GM12865 (cell line): ENCODE results near the gene BLOC1S4.

Source experiments
- DNase-seq: peaks from one replicate; pipeline ENCODE4 v3.0.0; 2010; ENCODE audit warnings: low read depth
- H3K4me3 ChIP-seq: 2 replicates; pipeline ENCODE4 v1.5.1; 2011; ENCODE audit warnings: mild to moderate bottlenecking, low read depth, low read length, control low read depth
- TF ChIP-seq, protein P1 (sequence below): IDR thresholded peaks from 2 replicates; pipeline ENCODE4 v1.5.1; 2011; ENCODE audit warnings: low read length, control low read depth, low read depth, inconsistent platforms; ENCODE audit not compliant: insufficient read depth; ENCODE audit errors: missing control alignments

Gene BLOC1S4

DNA sequence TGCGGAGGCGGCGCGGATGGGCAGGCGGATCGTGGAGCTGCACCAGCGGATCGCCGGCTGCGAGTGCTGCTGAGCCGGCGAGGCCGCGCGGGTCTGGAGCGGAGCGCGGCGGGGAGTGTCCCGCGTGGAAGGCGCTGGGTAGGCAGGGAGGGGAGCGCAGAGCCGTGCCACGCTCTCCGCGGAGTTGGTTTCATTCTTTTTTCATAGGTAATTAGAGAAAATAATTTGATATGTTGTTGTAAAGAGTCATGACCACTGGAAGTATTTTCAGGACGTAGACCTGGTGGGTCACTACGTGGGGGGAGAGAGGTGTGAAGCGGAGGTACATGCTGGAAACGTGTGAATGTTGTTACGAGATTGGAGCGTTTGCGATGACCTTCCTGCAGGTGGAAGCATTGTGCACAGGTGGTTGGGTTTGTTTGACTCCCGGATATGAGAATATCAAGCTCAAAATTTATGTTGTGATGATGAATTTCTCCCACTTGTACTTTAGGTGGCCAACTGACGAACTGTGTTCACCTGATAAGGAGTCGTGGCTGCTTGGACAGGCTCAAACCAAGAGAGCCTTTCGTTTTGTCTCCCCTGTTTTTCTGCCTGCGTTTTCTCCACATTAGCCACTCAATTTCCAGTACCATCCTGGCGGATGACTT, 41.3 kb upstream of the BLOC1S4 start:
- peak overlapping the region; percentile 65 for H3K4me3 ChIP-seq
- TF ChIP-seq, protein P1, sequence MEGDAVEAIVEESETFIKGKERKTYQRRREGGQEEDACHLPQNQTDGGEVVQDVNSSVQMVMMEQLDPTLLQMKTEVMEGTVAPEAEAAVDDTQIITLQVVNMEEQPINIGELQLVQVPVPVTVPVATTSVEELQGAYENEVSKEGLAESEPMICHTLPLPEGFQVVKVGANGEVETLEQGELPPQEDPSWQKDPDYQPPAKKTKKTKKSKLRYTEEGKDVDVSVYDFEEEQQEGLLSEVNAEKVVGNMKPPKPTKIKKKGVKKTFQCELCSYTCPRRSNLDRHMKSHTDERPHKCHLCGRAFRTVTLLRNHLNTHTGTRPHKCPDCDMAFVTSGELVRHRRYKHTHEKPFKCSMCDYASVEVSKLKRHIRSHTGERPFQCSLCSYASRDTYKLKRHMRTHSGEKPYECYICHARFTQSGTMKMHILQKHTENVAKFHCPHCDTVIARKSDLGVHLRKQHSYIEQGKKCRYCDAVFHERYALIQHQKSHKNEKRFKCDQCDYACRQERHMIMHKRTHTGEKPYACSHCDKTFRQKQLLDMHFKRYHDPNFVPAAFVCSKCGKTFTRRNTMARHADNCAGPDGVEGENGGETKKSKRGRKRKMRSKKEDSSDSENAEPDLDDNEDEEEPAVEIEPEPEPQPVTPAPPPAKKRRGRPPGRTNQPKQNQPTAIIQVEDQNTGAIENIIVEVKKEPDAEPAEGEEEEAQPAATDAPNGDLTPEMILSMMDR = peak; percentile 63
- DNase-seq = peak; percentile 84

DNA sequence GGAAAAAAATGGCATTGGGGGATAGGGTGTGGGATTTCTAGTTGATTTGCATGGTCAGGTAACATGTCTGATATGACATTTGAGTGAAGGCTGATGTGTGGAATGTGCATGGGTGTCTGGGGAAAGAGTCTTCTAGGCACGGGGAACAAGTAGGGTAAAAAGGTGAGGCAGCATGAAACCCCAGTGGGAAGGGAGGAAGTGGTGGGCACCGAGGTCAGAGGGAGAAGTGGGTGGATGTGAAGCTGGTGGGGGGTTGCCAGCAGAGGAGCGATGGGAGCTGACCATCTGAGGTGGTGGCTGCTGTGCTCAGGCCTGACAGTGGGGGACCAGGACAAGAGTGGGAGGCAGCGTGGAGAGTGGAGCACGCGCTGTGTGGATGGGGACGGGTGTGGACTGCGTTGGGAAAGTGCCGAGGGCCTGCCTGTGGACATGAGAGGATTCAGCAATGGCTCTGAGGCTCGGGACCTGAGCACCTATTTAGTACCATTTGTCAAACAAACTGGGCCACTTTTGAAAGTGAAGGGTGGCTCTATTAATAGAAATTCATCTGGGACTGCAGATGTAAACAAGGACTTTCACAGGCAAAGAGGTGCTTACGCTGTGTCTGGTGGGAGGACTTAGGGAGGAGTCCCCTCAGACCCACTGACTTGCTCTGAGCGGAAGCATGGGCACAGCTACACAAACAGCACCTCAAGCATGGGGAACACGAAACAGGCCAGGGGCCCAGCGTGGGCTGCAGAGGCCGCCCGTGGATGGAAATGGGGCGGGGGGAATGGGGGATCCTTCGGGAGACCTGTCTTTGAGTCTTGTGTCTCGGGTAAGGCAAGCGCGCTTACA, 39.0 kb upstream of the BLOC1S4 start:
- TF ChIP-seq, protein P1 = no peak

DNA sequence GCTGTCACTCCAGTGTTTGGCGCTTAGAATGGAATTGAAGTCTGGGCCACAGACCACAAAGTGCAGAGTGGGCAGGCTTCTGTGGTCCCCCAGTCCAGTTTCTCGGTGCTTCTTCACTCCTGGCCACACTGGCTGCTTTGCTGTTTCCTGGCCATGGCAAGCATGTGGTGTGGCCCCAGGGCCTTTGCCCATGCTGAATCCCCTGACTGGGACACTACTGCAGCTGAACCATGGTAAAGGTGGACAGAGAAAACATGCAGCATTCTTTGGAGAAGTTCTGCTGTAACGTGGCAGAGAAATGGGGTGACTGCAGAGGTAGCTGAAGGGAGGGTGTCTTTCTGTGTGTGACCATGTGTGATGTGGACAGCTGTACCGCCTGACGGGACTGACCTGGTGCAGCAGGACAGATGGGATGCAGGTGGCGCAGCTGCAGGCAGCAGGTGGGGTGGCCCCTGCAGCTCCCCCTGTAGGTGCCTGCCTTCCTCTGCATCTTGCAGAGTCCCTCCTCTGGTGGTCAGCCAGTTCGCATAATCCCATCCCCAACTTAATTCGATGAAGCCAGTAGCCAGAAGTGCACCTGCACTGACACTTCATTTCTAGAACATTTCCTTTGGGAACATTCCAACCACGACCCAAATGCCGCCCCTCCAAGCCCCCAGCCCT, 35.5 kb upstream of the BLOC1S4 start:
- TF ChIP-seq, protein P1 = peak; percentile 42
- DNase-seq = no peak
- no peak overlapping the region for H3K4me3 ChIP-seq

More for the DNA sequence above, 39.0 kb upstream of the BLOC1S4 start:
- no peak for DNase-seq
- H3K4me3 ChIP-seq = no peak overlapping the region

DNA sequence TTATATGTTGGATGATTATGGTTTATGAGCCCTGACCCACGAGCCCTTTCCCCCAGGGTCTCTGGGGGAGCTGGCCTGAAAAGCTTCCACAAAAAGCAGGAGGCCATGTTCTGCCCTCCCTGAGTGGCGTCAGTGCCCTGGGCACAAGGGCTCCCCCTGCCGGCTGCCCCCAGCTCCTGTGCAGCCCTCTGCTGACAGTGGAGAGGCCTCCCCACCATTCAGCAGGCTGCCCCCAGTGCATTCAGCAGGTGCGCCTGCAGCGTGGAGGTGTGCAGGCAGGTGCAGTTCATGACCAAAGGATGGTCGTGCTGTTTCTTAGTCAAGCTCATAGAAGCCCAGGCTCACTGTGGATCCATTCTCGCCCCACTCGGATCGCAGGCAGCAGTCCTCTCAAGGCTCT, 34.8 kb upstream of the BLOC1S4 start:
- TF ChIP-seq, protein P1 = peak; percentile 26
- H3K4me3 ChIP-seq = no peak overlapping the region
- DNase-seq = no peak

DNA sequence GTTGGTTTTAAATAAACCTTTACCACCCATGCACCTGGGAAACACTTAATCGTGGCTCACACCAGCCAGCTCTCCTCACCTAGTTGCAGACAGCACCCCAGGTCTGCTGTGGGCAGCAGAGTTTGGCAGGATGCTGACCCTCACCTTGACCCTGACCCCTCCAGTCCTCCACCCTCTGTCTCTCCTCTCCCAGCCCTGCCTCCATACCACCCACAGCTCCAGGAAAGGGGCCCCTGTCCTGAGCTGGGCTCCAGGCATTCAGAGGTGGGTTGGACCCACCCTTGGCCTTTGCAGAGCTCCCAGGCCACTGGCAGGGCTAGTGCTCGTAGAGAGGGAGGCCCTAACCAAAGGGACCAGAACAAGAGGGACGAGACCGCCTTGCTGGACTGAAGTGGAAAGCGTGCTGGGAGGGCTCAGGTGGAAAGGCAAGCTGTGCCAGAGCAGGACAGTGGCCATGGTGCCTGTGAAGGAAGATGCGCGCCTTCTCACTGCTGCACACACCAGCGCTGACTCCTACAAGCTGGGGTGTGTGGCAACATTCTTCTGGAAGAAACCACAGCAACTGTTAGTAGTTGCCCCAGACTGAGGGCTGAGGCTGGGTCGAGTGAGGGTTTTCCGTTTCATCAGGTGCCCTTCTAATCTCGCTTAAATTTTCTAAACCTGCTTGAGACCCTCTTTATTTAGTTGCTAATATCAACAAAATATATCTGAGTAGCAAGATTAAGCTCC, 32.9 kb upstream of the BLOC1S4 start:
- H3K4me3 ChIP-seq = no peak overlapping the region
- no peak for DNase-seq
- TF ChIP-seq, protein P1 = no peak

DNA sequence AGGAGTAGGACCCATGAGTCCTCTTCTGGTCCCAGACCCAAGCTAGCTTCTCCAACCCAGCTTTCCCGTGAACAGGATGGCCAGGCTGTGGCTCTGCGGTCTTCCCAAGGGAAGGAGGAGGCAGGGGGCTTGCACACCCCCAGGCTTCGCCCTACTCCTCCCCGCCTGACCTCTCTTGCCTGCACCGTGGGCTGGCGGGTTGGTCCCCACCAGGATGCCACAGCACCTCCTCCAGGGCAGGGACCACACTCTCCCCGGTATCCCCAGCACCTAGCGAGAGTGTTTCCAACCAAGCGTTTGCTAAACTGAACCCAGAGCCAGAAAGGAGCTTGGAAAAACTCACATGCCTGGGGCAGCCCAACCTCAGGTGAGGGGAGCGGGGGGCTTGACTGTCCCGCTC, 31.3 kb upstream of the BLOC1S4 start:
- TF ChIP-seq, protein P1 = no peak
- no peak overlapping the region for H3K4me3 ChIP-seq
- no peak for DNase-seq
